IMR-90 (cell line): ENCODE measurements around the gene TSEN34. TPM values are rescaled to one million over a fixed set of nuclear protein-coding genes. Genes with fewer than 3 reads are reported as not detected.

ENCODE experiments used
- ATAC-seq: fragments of 200-7000 bp; cut with Tn5 transposase; 2 replicates; pipeline ENCODE4 v1.9.1; 2020; ENCODE audit warnings: low read depth, mild to moderate bottlenecking, moderate library complexity
- BruUV-seq: library from RNA; stranded (reverse); fragments of 400-500 nt; replicated peaks from 2 replicates; lab custom pipeline; 2021; lab: Mats Ljungman, UMichigan
- CTCF ChIA-PET: fragments of 300-600 bp; formaldehyde crosslinking; extraction: SDS; loops from one replicate; lab custom pipeline; 2021; ENCODE audit warnings: antibody characterized with exemption; lab: Yijun Ruan, JAX
- POLR2A ChIA-PET: fragments of 300-600 bp; sonication (Branson Sonifier 250); formaldehyde crosslinking; loops from one replicate; lab custom pipeline; 2022; ENCODE audit warnings: antibody characterized with exemption; ENCODE audit not compliant: unreplicated experiment; lab: Charles Lee
- DNase-seq: peaks from one replicate; pipeline ENCODE4 v3.0.0; 2013
- H2AFZ ChIP-seq: replicated peaks from 2 replicates; pipeline ENCODE3; 2013; ENCODE audit warnings: low read length, mild to moderate bottlenecking; ENCODE audit not compliant: poor library complexity
- H2AK5ac ChIP-seq: 2 replicates; pipeline ENCODE4 v1.6.1; 2013; ENCODE audit warnings: low read depth, low read length, inconsistent platforms
- H2AK9ac ChIP-seq: replicated peaks from 2 replicates; pipeline ENCODE3; 2013; ENCODE audit warnings: mild to moderate bottlenecking, low read depth, low read length, moderate library complexity; ENCODE audit not compliant: poor library complexity
- H2BK120ac ChIP-seq: 2 replicates; pipeline ENCODE4 v1.6.1; 2013; ENCODE audit warnings: low read depth, low read length, inconsistent platforms
- H2BK15ac ChIP-seq: 3 replicates; pipeline ENCODE4 v1.6.1; 2013; ENCODE audit warnings: low read depth, low read length, inconsistent platforms
- H2BK20ac ChIP-seq: 2 replicates; pipeline ENCODE4 v1.6.1; 2013; ENCODE audit warnings: low read depth, mild to moderate bottlenecking, inconsistent platforms, low read length, moderate library complexity
- H2BK5ac ChIP-seq: 2 replicates; pipeline ENCODE4 v1.6.1; 2013; ENCODE audit warnings: mild to moderate bottlenecking, low read depth, low read length, inconsistent platforms; ENCODE audit not compliant: poor library complexity, severe bottlenecking
- H3K14ac ChIP-seq: replicated peaks from 2 replicates; pipeline ENCODE4 v1.6.1; 2013; ENCODE audit warnings: low read depth, low read length, inconsistent platforms
- H3K18ac ChIP-seq: 2 replicates; pipeline ENCODE4 v1.6.1; 2013; ENCODE audit warnings: low read depth, low read length, control low read depth
- H3K23ac ChIP-seq: 2 replicates; pipeline ENCODE4 v1.6.1; 2013; ENCODE audit warnings: low read depth, low read length, inconsistent platforms
- H3K27ac ChIP-seq: 2 replicates; pipeline ENCODE4 v1.5.1; 2013; ENCODE audit warnings: mild to moderate bottlenecking, control low read depth, low read length; ENCODE audit not compliant: insufficient read depth
- H3K27me3 ChIP-seq: 2 replicates; pipeline ENCODE4 v1.6.1; 2013; ENCODE audit warnings: low read length; ENCODE audit not compliant: control insufficient read depth, insufficient read depth
- H3K36me3 ChIP-seq: 2 replicates; pipeline ENCODE4 v1.6.1; 2013; ENCODE audit warnings: low read length, mixed read lengths; ENCODE audit not compliant: control insufficient read depth, insufficient read depth
- H3K4ac ChIP-seq: 2 replicates; pipeline ENCODE4 v1.6.1; 2013; ENCODE audit warnings: low read depth, low read length, inconsistent platforms
- H3K4me1 ChIP-seq: 2 replicates; pipeline ENCODE4 v1.6.1; 2013; ENCODE audit warnings: low read length, mixed read lengths; ENCODE audit not compliant: control insufficient read depth, insufficient read depth
- H3K4me2 ChIP-seq: 2 replicates; pipeline ENCODE4 v1.6.1; 2013; ENCODE audit warnings: low read depth, mild to moderate bottlenecking, control low read depth, low read length, moderate library complexity
- H3K4me3 ChIP-seq: 2 replicates; pipeline ENCODE4 v1.5.1; 2013; ENCODE audit warnings: low read depth, mild to moderate bottlenecking, control low read depth, low read length, moderate library complexity; ENCODE audit not compliant: insufficient read depth
- H3K56ac ChIP-seq: 2 replicates; pipeline ENCODE4 v1.6.1; 2013; ENCODE audit warnings: low read length, inconsistent platforms; ENCODE audit not compliant: insufficient read depth; ENCODE audit errors: extremely low read depth
- H3K79me1 ChIP-seq, 2 experiments: 2 replicates each; pipeline ENCODE4 v1.6.1; 2013; ENCODE audit warnings: low read length in 2 of 2, inconsistent platforms in 1 of 2, low read depth in 1 of 2
- H3K9ac ChIP-seq: 2 replicates; pipeline ENCODE4 v1.6.1; 2013; ENCODE audit warnings: low read depth, low read length, control low read depth
- H3K9me1 ChIP-seq: 2 replicates; pipeline ENCODE4 v1.6.1; 2013; ENCODE audit warnings: low read length, inconsistent platforms; ENCODE audit not compliant: insufficient read depth
- H3K9me3 ChIP-seq: 2 replicates; pipeline ENCODE4 v1.6.1; 2013; ENCODE audit warnings: low read length; ENCODE audit not compliant: control insufficient read depth, insufficient read depth
- H4K20me1 ChIP-seq: 2 replicates; pipeline ENCODE4 v1.6.1; 2013; ENCODE audit warnings: low read length, inconsistent platforms; ENCODE audit not compliant: insufficient read depth
- H4K5ac ChIP-seq: 2 replicates; pipeline ENCODE4 v1.6.1; 2013; ENCODE audit warnings: mild to moderate bottlenecking, low read depth, low read length, control low read depth
- H4K8ac ChIP-seq, 2 experiments: 2 replicates each; pipeline ENCODE4 v1.6.1; 2013; ENCODE audit warnings: low read depth in 2 of 2, low read length in 2 of 2, control low read depth in 1 of 2, inconsistent platforms in 1 of 2
- H4K91ac ChIP-seq: 2 replicates; pipeline ENCODE4 v1.6.1; 2013; ENCODE audit warnings: low read depth, low read length, inconsistent platforms; ENCODE audit not compliant: insufficient read depth
- CEBPB ChIP-seq: IDR thresholded peaks from 2 replicates; pipeline ENCODE4 v1.6.1; 2012; ENCODE audit warnings: low read depth, low read length, improper control_type of control experiment
- CHD1 ChIP-seq: IDR thresholded peaks from 2 replicates; pipeline ENCODE4 v1.6.1; 2012; ENCODE audit warnings: low read depth, low read length, improper control_type of control experiment
- FOS ChIP-seq: fragments of 150-350 bp; IDR thresholded peaks from 2 replicates; pipeline ENCODE4 v1.6.1; 2016; ENCODE audit warnings: low read depth, low read length
- MAFK ChIP-seq: IDR thresholded peaks from 2 replicates; pipeline ENCODE4 v1.6.1; 2012; ENCODE audit warnings: low read depth, low read length, improper control_type of control experiment
- MAZ ChIP-seq: IDR thresholded peaks from 2 replicates; pipeline ENCODE4 v1.6.1; 2012; ENCODE audit warnings: low read depth, mild to moderate bottlenecking, low read length, improper control_type of control experiment, moderate library complexity, borderline replicate concordance
- NFE2L2 ChIP-seq: fragments of 150-350 bp; IDR thresholded peaks from 2 replicates; pipeline ENCODE4 v1.6.1; 2016; ENCODE audit warnings: low read depth, mild to moderate bottlenecking, low read length
- POLR2A ChIP-seq: IDR thresholded peaks from 2 replicates; pipeline ENCODE4 v1.6.1; 2012; ENCODE audit warnings: mild to moderate bottlenecking, low read depth, low read length
- RAD21 ChIP-seq: IDR thresholded peaks from 2 replicates; pipeline ENCODE4 v1.6.1; 2012; ENCODE audit warnings: low read length, improper control_type of control experiment
- RCOR1 ChIP-seq: IDR thresholded peaks from 2 replicates; pipeline ENCODE4 v1.6.1; 2012; ENCODE audit warnings: mild to moderate bottlenecking, low read length, improper control_type of control experiment; ENCODE audit not compliant: insufficient replicate concordance
- RFX5 ChIP-seq: IDR thresholded peaks from 2 replicates; pipeline ENCODE4 v1.8.0; 2012; ENCODE audit warnings: low read depth, mild to moderate bottlenecking, low read length, moderate library complexity
- SMC3 ChIP-seq: fragments of 150-350 bp; IDR thresholded peaks from 2 replicates; pipeline ENCODE4 v1.6.1; 2016; ENCODE audit warnings: low read depth, mild to moderate bottlenecking, antibody characterized with exemption, low read length, moderate library complexity
- USF2 ChIP-seq: fragments of 150-350 bp; IDR thresholded peaks from 2 replicates; pipeline ENCODE4 v1.6.1; 2017; ENCODE audit warnings: mild to moderate bottlenecking, antibody characterized with exemption, low read length, low read depth
- WGBS, 2 experiments: methylation state at CpG; one replicate each; pipeline versions ENCODE4 v1.1.5 to v1.1.7; 2013; ENCODE audit warnings: missing lambda C conversion rate in 2 of 2; ENCODE audit not compliant: insufficient read length in 1 of 2; ENCODE audit errors: extremely low coverage in 2 of 2; 5-methylcytosine and 5-hydroxymethylcytosine counted together
- dilution Hi-C: fragments of 300-500 bp; cut with HindIII; formaldehyde crosslinking; loops from one replicate; pipeline ENCODE4 v1.14.3; 2018; ENCODE audit warnings: low sequenced_read_pairs; ENCODE audit not compliant: unreplicated experiment
- in situ Hi-C: fragments of 300-500 bp; cut with MboI; formaldehyde crosslinking; loops from 3 replicates; pipeline ENCODE4 v1.14.3; 2019; ENCODE audit warnings: low sequenced_read_pairs, inconsistent platforms, mixed read lengths
- intact Hi-C: fragments of 100-400 bp; cut with micrococcal nuclease; formaldehyde crosslinking; loops from 2 replicates; pipeline ENCODE4 v1.10.0; 2022
- polyA plus RNA-seq, 3 experiments: library from polyadenylated mRNA; depleted of rRNA; stranded (reverse); fragments of >200 nt; gene quantifications; 2 replicates each; pipeline ENCODE4 v1.2.3, GENCODE V29; 2012; ENCODE audit warnings: low replicate concordance in 1 of 3
- total RNA-seq: library from RNA; depleted of rRNA; stranded (reverse); fragments of >200 nt; gene quantifications from 2 replicates; pipeline ENCODE4 v1.2.3, GENCODE V29; 2012
- TF ChIP-seq, protein P1 (sequence below): fragments of 150-350 bp; IDR thresholded peaks from 2 replicates; pipeline ENCODE4 v1.6.1; 2016; ENCODE audit warnings: low read depth, mild to moderate bottlenecking, low read length, moderate library complexity, borderline replicate concordance
- TF ChIP-seq, protein P2 (sequence below): conservative IDR thresholded peaks from 2 replicates; pipeline ENCODE4 v1.5.1; 2012; ENCODE audit warnings: mild to moderate bottlenecking, low read depth, low read length, improper control_type of control experiment

TSEN34 gene
- total and polyA plus RNA-seq, 2 of the 4 experiments (the other 2 are of a cell fraction), result 32.1 to 69.4 TPM

DNA sequence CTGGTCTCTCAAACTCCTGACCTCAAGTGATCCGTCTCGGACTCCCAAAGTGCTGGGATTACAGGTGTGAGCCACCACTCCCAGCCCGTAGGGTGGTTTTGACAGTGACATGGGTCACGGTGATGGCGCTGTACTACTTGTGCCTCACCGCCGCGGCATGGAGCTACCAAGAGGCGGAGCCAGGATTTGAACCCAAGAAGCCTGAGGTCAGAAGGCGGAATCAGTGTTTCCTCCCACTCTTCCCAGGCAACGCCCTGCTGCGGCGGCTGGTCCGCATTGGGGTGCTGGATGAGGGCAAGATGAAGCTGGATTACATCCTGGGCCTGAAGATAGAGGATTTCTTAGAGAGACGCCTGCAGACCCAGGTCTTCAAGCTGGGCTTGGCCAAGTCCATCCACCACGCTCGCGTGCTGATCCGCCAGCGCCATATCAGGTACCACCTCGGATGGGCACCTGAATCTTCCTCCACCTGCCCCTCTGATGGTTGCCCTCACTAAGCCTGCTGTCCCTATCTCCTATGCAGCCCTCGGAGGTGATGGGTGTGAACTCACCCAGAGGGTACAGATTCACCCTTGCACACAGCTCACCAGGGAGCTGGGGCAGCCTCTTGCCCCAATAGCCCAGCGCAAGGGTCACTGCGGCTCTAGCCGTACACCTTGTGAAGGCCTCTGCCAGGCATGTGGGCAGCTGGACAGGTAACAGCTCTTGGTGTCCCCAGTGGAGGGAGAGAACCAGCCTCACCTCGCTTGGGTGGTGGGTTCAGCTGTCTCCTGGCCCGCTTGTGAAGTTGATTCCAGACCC is 15.1 kb downstream of the TSEN34 start:
- Histone ChIP-seq H3K9ac (no peak overlapping the region), H2AK9ac (peak overlapping the region; percentile 1), H3K9me1 (peaks cover 35% of the 10 kb centered on the region), H3K4me3 (no peak overlapping the region), H2BK15ac (no peak overlapping the region), H3K14ac (no peak overlapping the region), H3K18ac (no peak overlapping the region), H3K9me3 (no peaks in the 10 kb centered on the region), H2AFZ (no peak overlapping the region), H3K79me1 (peaks cover 11 to 87% of the 10 kb centered on the region in 2 experiments), H2BK120ac (no peak overlapping the region), H3K4me1 (peaks cover 35% of the 10 kb centered on the region), H3K4ac (no peak overlapping the region), H3K4me2 (no peak overlapping the region), H3K56ac (no peak overlapping the region), H4K91ac (no peak overlapping the region), H4K20me1 (peaks cover 99% of the 10 kb centered on the region), H2BK5ac (no peak overlapping the region), H3K23ac (no peak overlapping the region), H2BK20ac (no peak overlapping the region), H3K27me3 (no peaks in the 10 kb centered on the region), H4K8ac (no peak overlapping the region), H3K27ac (no peak overlapping the region), H4K5ac (no peak overlapping the region), H2AK5ac (no peak overlapping the region), H3K36me3 (peaks cover 61% of the 10 kb centered on the region)
- BruUV-seq, result no TSS peak
- ChIA-PET CTCF (no interaction called here), POLR2A (interaction anchor here (1.0 kb wide), 1 partner anchor 23 kb away, joined by 4 read pairs; no protein-coding TSS in a partner anchor)
- in situ Hi-C loops (loop anchor here (10.0 kb wide), 1 partner anchor 249 kb away; no protein-coding TSS in a partner anchor), intact Hi-C loops (no loop called here), dilution Hi-C loops (no loop called here)
- no CpG with 5 or more reads among the region's 27 CpGs for WGBS, 2 experiments
- DNase-seq (no peak), ATAC-seq (no peak)
- no peak for TF ChIP-seq MAFK
- no peak for TF ChIP-seq CEBPB
- TF ChIP-seq RFX5, result no peak
- TF ChIP-seq CHD1, result no peak
- TF ChIP-seq, protein P1, sequence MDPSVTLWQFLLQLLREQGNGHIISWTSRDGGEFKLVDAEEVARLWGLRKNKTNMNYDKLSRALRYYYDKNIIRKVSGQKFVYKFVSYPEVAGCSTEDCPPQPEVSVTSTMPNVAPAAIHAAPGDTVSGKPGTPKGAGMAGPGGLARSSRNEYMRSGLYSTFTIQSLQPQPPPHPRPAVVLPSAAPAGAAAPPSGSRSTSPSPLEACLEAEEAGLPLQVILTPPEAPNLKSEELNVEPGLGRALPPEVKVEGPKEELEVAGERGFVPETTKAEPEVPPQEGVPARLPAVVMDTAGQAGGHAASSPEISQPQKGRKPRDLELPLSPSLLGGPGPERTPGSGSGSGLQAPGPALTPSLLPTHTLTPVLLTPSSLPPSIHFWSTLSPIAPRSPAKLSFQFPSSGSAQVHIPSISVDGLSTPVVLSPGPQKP, result no peak
- TF ChIP-seq, protein P2, sequence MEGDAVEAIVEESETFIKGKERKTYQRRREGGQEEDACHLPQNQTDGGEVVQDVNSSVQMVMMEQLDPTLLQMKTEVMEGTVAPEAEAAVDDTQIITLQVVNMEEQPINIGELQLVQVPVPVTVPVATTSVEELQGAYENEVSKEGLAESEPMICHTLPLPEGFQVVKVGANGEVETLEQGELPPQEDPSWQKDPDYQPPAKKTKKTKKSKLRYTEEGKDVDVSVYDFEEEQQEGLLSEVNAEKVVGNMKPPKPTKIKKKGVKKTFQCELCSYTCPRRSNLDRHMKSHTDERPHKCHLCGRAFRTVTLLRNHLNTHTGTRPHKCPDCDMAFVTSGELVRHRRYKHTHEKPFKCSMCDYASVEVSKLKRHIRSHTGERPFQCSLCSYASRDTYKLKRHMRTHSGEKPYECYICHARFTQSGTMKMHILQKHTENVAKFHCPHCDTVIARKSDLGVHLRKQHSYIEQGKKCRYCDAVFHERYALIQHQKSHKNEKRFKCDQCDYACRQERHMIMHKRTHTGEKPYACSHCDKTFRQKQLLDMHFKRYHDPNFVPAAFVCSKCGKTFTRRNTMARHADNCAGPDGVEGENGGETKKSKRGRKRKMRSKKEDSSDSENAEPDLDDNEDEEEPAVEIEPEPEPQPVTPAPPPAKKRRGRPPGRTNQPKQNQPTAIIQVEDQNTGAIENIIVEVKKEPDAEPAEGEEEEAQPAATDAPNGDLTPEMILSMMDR, result no peak
- TF ChIP-seq RCOR1, result no peak
- TF ChIP-seq SMC3, result no peak
- no peak for TF ChIP-seq MAZ
- no peak for TF ChIP-seq USF2
- no peak for TF ChIP-seq POLR2A
- TF ChIP-seq NFE2L2, result no peak
- TF ChIP-seq FOS, result no peak
- TF ChIP-seq RAD21, result no peak
